WI38 (cell line): ENCODE results near the gene USP40.

Experiments used
- H3K4me3 ChIP-seq: 2 replicates; pipeline ENCODE4 v1.5.1; 2011; ENCODE audit warnings: low read depth, mild to moderate bottlenecking, control low read depth, low read length
- TF ChIP-seq, protein P1 (sequence below): IDR thresholded peaks from 2 replicates; pipeline ENCODE4 v1.5.1; 2012; ENCODE audit warnings: low read depth, mild to moderate bottlenecking, control low read depth, low read length

The USP40 gene

GRCh38 chr2:233487748-233488345, 78.7 kb downstream of the USP40 start:
- TF ChIP-seq, protein P1, sequence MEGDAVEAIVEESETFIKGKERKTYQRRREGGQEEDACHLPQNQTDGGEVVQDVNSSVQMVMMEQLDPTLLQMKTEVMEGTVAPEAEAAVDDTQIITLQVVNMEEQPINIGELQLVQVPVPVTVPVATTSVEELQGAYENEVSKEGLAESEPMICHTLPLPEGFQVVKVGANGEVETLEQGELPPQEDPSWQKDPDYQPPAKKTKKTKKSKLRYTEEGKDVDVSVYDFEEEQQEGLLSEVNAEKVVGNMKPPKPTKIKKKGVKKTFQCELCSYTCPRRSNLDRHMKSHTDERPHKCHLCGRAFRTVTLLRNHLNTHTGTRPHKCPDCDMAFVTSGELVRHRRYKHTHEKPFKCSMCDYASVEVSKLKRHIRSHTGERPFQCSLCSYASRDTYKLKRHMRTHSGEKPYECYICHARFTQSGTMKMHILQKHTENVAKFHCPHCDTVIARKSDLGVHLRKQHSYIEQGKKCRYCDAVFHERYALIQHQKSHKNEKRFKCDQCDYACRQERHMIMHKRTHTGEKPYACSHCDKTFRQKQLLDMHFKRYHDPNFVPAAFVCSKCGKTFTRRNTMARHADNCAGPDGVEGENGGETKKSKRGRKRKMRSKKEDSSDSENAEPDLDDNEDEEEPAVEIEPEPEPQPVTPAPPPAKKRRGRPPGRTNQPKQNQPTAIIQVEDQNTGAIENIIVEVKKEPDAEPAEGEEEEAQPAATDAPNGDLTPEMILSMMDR = no peak
- H3K4me3 ChIP-seq = no peak overlapping the region

GRCh38 chr2:233486778-233487552, 79.6 kb downstream of the USP40 start:
- TF ChIP-seq, protein P1 = no peak
- no peak overlapping the region for H3K4me3 ChIP-seq

- TF ChIP-seq, protein P1 = no peak
- no peak overlapping the region for H3K4me3 ChIP-seq
These were observed 80.2 kb downstream of the USP40 start for GRCh38 chr2:233486357-233486756.

GRCh38 chr2:233485726-233486125, 80.9 kb downstream of the USP40 start:
- TF ChIP-seq, protein P1 = no peak
- H3K4me3 ChIP-seq = no peak overlapping the region

DNA sequence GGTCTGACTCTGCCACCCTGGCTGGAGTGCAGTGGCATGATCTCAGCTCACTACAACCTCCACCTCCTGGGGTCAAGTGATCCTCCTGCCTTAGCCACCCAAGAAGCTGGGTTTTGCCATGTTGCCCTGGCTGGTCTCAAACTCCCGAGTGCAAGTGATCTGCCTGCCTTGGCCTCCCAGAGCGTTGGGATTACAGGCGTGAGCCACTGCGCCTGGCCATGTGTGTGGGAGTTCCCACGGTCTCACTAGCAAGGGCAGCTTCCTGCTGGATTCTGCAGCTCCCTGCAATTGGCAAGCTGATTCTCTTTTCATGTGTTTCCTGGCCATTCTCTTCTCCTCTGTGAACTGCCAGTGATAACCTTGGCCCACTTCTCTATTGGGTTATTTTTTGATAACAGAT, 84.0 kb downstream of the USP40 start:
- no peak overlapping the region for H3K4me3 ChIP-seq
- TF ChIP-seq, protein P1 = no peak

GRCh38 chr2:233481368-233482142, 85.0 kb downstream of the USP40 start:
- H3K4me3 ChIP-seq = no peak overlapping the region
- TF ChIP-seq, protein P1 = no peak
